ENCODE data around the gene RAI2. TPM values are rescaled to one million over a fixed set of nuclear protein-coding genes. Genes with fewer than 3 reads are reported as not detected.

Gene RAI2
- total RNA-seq, 1 donor from 2014 or later: 28.0 TPM

DNA sequence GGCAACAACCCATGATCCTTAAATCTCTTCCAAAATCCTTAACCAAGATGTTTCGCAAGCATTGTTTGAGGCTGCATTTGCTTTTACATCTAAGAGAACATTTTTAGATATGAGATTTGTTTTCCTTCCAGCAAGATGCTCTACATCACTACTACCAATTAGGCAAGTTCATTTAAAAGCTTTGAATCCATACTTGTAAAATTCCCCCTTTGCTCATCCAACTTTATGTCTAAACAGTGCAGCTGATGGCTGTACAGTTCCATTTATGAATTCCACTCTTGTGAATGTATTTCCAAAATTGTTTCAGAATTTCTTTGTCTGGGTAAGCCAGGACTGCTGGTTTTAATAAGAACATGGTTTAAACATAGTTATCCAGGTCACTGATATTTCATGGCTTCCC, 31.5 kb downstream of the RAI2 start:
- DNase-seq (ENCODE audit: low spot score): no peak

DNA sequence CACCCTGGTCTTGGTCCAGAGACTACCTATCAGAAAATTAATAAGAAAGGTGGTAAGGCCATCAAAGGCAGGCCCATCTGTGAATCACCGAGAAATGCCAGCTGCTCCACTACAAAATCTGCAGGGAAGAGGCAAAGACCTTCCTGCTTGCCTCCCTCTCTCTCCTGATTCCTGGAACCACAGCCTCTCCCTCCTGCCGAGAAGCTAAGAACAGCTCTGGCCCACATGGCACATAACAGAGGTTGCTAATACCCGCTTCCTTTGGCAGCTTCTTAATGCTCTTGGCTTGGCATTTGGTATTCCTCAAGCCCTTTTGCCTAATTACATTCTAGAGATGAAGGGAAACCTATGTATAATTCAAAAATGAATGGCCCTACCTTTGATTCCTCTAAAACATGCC, 32.9 kb downstream of the RAI2 start:
- no peak for DNase-seq (ENCODE audit: low spot score)

DNA sequence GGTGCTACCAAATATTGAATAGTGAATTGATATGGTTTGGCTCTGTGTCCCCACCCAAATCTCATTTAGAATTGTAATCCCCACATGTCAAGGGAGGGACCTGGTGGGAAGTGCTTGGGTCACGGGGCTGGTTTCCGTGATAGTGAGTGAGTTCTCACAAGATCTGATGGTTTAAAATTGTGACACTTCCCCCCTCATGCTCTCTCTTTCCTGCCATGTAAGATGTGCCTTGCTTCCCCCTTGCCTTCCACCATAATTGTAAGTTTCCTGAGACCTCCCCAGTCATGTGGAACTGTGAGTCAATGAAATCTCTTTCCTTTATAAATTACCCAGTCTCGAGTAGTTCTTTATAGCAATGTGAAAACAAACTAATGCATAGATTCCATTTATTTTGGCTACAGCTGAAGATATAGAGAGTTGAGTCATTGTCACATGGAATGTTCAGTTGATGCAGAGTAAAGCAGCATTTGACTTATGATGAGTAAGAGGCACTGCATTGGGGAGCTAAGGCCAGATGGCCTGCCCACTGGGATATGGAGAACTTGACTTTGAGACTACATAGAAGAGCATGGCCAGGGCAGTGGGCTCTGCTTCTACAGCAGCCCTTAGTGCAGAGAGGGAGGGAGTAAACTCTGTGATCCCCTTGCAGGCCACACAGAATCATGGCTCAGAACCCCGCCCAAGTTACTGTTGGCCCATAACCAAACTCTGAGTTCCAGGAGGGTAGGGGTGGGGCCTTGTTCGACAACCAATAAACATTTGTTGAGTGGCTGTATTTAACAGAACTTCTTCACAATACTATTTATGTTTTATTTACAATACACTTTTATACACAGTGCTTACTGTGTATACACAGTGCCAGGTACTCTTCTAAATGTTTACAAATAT, 34.2 kb downstream of the RAI2 start:
- DNase-seq (ENCODE audit: low spot score): no peak

DNA sequence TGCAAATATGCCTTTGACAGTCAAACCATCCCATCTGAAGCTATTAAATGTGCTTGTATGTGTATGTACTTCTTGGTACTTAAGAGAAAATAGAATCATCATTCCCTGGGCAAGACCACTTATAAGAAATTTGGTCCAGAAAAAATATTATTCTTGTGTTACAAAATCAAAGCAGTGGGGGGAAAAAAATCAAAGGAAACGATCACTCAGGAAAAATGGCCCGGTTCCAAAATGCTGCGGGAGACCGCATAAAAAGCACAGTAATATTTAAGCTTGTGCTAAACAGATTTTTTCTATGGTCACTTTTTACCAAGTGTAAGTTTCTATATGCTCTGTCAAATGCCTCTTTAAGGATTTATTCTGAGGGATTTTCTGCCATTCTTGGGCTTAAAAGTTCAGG, 36.1 kb downstream of the RAI2 start:
- DNase-seq (ENCODE audit: low spot score): no peak

DNA sequence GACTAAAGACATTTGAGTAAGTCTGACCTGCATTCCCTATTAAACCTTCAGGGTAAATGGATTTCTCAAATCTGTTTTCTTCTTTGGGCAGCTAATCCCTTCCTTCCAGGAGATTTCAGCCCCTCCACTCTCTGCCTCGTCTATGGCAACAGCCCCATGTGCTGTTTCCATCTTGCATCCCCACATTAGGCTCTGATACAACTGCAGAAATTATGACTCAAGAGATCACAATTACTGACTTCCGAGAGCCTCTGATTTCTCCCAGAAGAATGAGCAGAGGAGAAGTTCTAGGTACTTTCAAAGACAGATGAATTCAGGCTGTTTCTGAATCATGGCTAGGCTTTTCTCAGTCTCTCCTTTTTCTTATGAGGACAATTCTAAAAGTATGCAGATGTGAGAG, 38.7 kb downstream of the RAI2 start:
- no peak for DNase-seq (ENCODE audit: low spot score)

DNA sequence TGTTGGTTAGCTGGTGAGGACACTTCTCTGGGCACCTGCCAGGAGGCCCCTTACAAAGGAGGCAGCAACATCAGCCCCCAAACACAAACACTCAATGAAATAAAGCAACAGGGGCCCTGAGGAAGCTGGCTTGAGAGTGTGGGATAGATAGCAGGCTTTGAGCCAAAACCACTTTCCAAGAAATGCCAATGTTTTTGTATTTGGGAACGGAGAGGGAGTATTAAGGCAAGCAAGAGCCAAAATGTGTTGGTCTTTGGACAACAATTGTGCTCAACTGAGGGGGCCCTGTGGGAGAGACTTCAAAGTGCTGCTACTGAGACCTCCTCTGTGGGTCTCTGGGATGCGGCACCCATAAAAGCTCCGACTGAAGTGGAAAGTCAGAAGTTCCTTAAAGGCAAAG, 41.0 kb downstream of the RAI2 start:
- DNase-seq (ENCODE audit: low spot score): no peak

DNA sequence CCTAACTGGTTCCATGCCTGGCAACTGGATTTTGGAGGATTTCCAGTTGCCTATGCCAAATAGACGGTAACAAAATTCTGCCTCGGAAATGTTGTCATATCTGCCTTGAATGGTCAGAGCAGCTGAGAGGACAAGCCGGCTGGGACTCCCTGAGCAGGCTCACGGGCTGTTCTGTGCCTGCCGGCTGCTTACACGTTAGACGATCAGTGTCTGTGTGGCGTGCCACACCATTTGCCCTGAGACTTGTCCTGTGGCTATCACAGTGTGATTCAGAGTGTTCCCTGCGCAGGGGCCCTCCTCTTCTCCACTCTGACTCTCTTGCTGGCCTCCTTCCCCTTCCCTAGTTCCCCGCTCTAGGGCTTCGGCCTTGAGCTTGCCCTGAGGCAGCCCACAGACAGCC, 42.4 kb downstream of the RAI2 start:
- no peak for DNase-seq (ENCODE audit: low spot score)

DNA sequence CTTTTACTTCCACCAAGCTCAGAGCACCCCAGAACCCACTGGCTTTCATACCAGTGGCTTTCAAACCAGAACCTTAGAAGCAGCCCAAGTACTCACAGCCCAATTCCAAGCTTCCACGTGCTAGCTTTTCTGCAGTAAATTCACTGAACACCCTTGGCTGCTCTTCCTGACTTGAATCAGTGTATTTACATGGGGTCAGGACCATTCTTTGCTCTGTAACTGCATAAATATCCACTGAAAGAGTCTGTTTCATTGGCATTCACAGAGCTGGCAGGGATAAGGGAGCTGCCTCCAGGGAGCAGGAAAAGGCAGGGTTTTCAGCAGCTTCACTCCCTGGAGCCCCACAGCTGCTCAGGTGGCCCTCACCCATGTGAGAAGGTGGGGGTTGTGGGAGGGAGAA, 43.8 kb downstream of the RAI2 start:
- no peak for DNase-seq (ENCODE audit: low spot score)

DNA sequence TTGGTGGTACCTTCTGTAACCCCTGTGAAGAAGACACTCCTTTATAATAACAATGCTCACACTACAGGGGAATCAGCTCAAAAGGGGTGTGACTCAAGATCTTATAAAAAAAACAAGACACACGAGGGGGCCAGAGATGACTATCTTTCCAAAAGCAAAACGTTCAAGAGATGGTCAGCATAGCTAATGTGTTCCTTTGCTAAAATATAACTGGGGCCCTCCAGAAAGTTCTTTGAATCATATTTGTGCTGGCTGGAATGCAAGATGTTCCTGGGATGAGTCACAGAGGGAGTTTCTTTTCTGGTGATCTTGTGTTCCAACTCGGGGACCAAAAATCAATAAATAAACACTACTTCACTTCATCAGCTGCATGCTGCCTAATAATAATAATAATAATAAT, 46.5 kb downstream of the RAI2 start:
- DNase-seq (ENCODE audit: low spot score): no peak

DNA sequence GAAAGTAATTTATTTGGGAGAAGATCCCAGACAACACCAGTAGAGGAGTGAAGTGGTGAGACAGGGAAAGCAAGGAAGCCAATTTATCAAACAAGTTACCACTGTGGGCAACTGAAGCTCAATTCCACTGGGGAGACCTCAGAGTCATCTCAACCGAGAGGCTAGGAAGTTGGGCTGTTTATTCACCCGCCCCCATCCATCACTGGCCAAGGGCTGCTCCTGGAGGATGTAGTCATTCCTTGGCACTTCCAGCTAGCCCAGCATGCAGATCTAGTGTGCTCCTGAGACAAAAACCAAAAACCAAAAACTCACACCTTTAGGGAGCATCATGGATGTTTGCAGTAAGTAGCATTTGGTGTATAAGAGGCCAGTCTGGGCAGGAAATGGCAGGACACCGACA, 47.0 kb downstream of the RAI2 start:
- no peak for DNase-seq (ENCODE audit: low spot score)

DNA sequence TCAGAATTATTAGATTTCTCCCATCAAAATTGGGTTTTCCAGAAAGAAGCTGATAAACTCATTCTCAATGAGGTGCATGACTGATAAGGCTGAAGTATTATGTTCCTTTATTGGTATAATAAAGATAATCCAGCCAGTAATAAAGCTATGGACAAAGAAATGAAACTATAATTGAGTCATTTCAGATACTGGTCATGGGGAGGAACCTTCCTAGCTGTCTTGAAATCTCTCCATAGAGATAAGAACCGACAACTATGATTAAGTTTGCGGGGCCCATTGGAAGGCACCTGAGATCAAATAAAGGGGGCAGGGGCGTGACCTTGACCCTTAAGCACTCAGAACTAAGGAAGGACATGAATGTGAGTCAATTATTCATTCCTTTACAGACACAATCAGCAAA, 47.8 kb downstream of the RAI2 start:
- no peak for DNase-seq (ENCODE audit: low spot score)

DNA sequence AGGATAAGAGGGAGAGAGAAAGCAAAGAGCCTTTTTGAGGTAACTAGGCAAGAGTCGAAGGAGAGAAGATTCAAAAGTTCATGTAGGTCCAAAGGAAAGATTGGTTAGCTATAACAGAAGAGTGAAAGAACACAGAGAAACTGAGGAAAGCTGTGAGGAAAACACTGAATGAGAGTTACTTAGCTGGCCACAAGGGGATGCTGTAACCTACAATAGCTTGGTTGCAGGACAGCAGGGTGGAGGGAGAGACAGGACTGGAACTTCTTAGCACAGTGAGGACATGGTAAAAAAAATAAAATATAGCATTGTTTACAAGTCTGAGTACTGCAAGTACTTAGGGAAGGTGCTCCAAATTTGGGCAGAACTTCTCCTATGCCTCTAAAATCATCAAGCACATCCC, 48.3 kb downstream of the RAI2 start:
- DNase-seq (ENCODE audit: low spot score): no peak

DNA sequence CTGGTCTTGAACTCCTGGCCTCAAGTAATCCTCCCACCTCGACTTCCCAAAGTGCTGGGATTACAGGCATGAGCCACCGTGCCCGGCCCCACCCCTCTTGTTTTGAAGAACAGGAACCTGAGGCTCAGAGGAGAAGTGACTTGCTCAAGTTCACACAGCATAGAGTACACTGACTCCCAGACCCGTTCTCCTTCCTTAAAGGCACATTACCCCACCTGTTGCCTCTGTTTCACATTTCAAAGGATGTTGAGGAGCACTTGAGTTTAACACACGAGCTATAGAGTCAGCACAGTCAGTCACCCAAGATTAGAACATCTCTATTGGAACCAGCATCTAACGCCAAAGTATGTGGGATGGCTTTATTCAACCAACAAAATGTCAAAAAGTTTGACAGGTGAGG, 51.1 kb downstream of the RAI2 start:
- no peak for DNase-seq (ENCODE audit: low spot score)

DNA sequence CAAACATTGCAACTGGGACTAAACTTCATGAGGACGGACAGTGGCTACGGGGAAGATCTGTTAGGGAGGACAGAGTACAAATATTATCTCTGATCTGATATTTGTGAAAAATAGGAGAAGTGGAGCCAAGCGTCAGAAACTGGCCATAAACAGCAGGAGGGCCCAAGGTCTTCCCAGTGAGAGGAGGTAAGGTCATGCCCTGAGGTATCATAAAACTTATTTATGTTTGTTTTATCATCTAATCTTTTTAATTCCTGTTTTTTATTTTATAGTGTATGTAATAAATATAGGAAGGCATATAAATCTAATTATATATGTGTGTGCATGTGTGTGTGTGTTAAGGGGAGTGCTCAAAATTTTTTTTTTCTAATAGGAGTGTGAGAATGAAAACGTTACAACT, 51.8 kb downstream of the RAI2 start:
- DNase-seq (ENCODE audit: low spot score): no peak

DNA sequence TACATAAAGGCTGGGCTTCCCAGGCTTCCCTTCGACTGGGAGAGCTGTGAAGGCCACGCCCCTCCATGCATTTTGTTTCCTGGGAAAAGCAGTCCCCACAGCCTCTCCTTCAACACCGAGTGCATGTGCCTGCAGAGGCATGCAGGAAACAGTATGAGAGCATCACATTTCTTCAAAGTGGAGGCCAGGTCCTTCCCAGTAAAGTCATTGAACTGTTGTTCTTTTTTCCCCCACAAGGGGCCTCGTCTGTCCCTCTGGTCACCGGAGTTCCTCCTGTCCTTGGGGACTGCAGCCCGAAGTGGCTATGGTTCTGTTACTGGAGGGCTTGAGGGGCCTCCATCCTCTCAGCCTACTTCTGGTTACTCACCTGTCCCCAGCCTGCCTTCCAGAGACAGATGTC, 56.0 kb downstream of the RAI2 start:
- no peak for DNase-seq (ENCODE audit: low spot score)

DNA sequence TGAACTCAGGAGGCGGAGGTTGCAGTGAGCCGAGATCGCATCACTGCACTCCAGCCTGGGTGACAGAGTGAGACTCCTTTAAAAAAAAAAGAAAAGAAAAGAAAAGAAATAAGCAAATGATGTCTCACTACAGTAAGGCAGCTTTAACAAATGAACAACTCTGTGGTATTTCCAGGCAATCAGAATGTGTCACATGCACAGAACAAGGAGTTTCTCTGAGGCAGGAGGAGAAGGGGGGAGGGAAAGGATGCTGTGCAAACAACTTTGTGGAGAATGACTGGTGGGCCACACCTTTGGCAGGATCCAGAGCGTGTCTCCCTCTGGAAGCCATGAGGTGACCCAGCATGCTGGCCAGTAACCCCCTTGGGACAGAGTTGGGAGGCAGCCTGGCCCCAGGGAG, 57.6 kb downstream of the RAI2 start:
- DNase-seq (ENCODE audit: low spot score): no peak

DNA sequence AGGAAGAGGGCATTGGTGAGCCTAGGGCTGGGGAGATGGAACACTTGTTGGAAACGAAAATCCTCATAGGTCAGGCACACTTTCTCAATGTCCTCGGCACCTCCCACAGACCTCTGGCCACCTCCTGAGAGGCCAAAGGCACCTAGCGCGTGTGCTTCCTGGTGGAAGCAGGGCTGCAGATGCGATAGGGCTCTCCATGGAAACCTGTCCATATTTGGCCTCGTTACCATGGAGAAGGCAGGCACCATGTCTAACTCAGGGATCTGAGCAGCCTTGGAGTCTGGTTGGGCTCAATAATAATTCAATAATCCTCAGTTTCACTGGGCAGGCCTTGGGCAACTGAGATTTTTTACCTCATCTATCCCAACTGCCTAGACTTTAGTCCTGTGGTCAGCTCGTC, 58.3 kb downstream of the RAI2 start:
- no peak for DNase-seq (ENCODE audit: low spot score)

DNA sequence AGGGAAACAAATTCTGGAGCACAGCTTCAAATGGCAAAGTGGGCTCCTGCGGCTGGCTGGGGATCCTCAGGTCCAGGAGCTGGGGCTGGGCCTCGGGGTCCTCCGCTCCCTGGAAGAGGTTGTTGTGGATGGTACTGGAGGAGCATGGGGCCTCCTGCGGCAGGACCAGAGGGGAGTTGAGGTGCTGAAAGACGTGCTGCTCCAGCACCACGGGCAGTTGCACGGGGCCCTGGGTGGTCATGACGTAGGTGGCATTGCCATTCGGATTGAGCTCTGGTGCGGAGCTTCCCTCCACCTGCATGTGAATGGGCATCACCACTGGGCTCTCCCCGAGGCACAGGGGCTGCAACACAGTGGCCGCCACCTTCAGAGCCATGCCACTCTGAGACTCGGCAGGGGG, 59.7 kb downstream of the RAI2 start:
- DNase-seq (ENCODE audit: low spot score): no peak

DNA sequence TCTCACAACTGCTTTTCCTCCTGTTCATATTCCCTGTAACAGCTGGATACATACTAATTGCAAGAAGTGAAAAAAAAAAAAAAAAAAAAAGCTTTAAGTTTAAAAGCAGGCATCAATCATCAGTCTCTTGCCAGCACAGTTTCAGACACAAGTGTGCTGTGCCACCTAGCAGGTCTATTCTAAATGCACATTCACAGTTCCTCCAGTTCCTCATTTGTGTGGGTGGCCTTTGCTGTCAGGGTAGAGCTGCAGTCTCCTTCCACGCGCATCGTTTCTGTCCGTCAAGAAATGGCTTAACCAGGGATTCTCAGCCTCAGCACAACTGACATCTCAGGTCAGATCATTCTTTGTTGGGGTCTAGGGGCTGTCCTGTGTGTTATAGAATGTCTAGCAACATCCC, 62.2 kb downstream of the RAI2 start:
- DNase-seq (ENCODE audit: low spot score): no peak

DNA sequence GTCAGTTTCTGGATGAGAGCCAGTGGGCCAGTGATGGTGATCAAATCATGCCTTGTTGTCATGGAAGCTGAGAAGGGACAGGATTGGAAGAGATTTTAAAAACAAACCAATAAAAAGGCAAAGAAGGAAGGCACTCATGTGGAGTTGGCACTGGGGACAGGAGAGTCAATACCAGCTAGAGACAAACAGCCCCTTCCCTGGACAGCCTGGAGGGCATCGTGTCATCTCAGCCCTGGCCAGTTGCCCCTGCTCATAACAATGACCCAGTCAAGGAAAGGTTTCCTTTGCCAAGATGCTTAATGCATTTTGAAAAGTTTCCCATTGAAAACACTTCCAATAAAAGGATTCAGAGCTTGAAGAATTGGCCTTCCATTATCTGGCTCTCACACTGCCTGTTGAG, 68.3 kb downstream of the RAI2 start:
- no peak for DNase-seq (ENCODE audit: low spot score)

DNA sequence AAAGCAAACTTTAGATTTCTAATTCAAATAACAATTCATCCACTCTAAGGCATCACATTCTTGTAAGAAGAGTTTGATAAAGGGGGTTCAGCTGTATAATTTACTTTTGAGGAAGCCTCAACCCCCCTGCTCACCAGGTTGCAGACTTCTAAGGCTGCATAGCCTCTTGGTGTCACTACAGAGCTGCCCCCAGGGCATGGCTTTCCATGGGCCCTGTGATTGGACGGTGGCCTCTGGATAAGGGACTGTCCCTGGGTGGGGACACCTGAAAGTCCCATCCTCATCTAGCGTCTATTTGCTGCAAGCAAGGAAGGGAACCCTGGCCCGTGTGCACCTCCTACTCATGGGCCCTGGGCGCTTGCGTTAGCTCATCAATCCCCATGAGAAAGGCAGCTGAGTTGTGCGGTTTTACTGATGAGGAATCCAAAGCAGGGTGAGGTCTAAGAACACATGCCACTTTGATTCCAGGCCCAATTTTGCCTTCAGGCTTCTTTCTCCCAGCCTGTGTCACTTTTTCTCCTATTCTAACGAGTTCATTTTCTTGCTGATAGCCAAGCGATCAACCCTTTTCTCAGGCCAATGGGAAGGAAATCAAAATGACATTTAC, 72.0 kb downstream of the RAI2 start:
- no peak for DNase-seq (ENCODE audit: low spot score)

DNA sequence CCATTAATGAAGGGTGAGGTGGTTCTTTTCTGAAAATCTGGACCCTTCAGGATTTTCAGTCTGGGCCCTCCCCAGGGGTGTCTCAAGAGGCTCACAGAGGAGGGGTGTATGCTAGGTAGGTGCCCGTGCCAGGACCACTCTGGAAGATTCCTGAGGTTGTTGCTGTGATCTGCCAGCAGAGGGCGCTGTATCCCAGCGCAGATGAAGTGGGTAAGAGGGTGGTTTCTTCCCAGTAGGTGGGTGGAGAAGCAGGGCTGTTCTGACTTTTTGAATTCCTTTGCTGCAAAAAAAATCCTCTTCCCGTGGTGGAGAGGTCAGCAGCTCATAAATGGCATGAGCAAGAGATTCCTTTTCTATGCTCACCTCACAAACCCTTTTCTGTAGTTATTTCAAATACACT, 72.7 kb downstream of the RAI2 start:
- no peak for DNase-seq (ENCODE audit: low spot score)

DNA sequence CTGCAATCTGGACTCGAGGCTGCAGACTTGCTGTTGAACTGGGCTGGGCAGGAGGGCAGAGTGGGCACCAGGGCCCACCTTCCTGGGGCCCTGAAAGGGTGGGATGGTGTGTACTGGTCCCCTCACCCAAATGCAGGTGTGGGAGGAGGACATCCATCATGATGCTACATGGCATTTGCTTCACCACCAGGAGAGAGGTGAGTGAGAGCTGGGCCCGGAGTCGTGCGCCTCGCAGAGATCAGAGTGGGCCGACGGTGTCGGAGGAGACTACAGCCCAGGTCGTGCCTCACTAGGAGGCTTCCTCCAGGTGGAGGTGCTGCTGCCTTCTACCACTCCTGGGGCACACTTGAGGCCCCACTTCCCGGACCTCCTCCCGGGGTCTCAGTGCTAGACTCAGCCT, 73.5 kb downstream of the RAI2 start:
- DNase-seq (ENCODE audit: low spot score): no peak
